Trophoblast cell (in vitro differentiated cells and primary cell): ENCODE measurements around the gene SOS2.

Experiments
- DNase-seq, 2 donors: peaks; one replicate each; pipeline ENCODE4 v3.0.0-alpha.2; 2016
- H2AFZ ChIP-seq: 2 replicates; pipeline ENCODE4 v1.6.1; 2013; ENCODE audit warnings: low read length, moderate library complexity, mild to moderate bottlenecking; ENCODE audit not compliant: insufficient read depth, poor library complexity
- H2AK5ac ChIP-seq: 2 replicates; pipeline ENCODE4 v1.6.1; 2013; ENCODE audit warnings: mild to moderate bottlenecking, low read length
- H2BK120ac ChIP-seq: 2 replicates; pipeline ENCODE4 v1.6.1; 2013; ENCODE audit warnings: low read length, mild to moderate bottlenecking, moderate library complexity; ENCODE audit not compliant: insufficient read depth, poor library complexity
- H2BK12ac ChIP-seq: 2 replicates; pipeline ENCODE4 v1.6.1; 2013; ENCODE audit warnings: mild to moderate bottlenecking, low read length, moderate library complexity
- H2BK5ac ChIP-seq: 2 replicates; pipeline ENCODE4 v1.6.1; 2013; ENCODE audit warnings: low read length, low read depth, moderate library complexity, mild to moderate bottlenecking; ENCODE audit not compliant: poor library complexity
- H3K14ac ChIP-seq: 2 replicates; pipeline ENCODE4 v1.6.1; 2013; ENCODE audit warnings: mild to moderate bottlenecking, low read length
- H3K18ac ChIP-seq: 2 replicates; pipeline ENCODE4 v1.6.1; 2013; ENCODE audit warnings: mild to moderate bottlenecking, low read length
- H3K23ac ChIP-seq: 2 replicates; pipeline ENCODE4 v1.6.1; 2013; ENCODE audit warnings: low read length
- H3K27ac ChIP-seq: 2 replicates; pipeline ENCODE4 v1.5.1; 2013; ENCODE audit warnings: low read depth, mild to moderate bottlenecking, inconsistent platforms, low read length, moderate library complexity
- H3K27me3 ChIP-seq: 2 replicates; pipeline ENCODE4 v1.6.1; 2013; ENCODE audit warnings: inconsistent platforms, mild to moderate bottlenecking, low read length, moderate library complexity; ENCODE audit not compliant: insufficient read depth
- H3K36me3 ChIP-seq, 2 experiments: 1 replicate in 1 of 2; 2 replicates in 1 of 2; pipeline ENCODE4 v1.6.1; 2013; ENCODE audit warnings: low read length in 2 of 2, mild to moderate bottlenecking in 2 of 2, moderate library complexity in 1 of 2; ENCODE audit not compliant: insufficient read depth in 2 of 2, control insufficient read depth in 1 of 2
- H3K4ac ChIP-seq: 2 replicates; pipeline ENCODE4 v1.6.1; 2013; ENCODE audit warnings: low read depth, mild to moderate bottlenecking, low read length, moderate library complexity
- H3K4me1 ChIP-seq, 2 experiments: 1 replicate in 1 of 2; 2 replicates in 1 of 2; pipeline ENCODE4 v1.6.1; 2013; ENCODE audit warnings: low read length in 2 of 2, mild to moderate bottlenecking in 2 of 2, moderate library complexity in 1 of 2; ENCODE audit not compliant: insufficient read depth in 2 of 2, control insufficient read depth in 1 of 2
- H3K4me2 ChIP-seq: 2 replicates; pipeline ENCODE4 v1.6.1; 2013; ENCODE audit warnings: inconsistent platforms, mild to moderate bottlenecking, low read length, moderate library complexity
- H3K4me3 ChIP-seq: 2 replicates; pipeline ENCODE4 v1.5.1; 2013; ENCODE audit warnings: mild to moderate bottlenecking, low read depth, low read length, inconsistent platforms
- H3K79me1 ChIP-seq: one replicate; pipeline ENCODE4 v1.6.1; 2013; ENCODE audit warnings: low read length
- H3K79me2 ChIP-seq: 2 replicates; pipeline ENCODE4 v1.6.1; 2013; ENCODE audit warnings: low read length, mild to moderate bottlenecking; ENCODE audit not compliant: control insufficient read depth, insufficient read depth, poor library complexity
- H3K9ac ChIP-seq: 2 replicates; pipeline ENCODE4 v1.6.1; 2013; ENCODE audit warnings: mild to moderate bottlenecking, low read length
- H3K9me3 ChIP-seq: 2 replicates; pipeline ENCODE4 v1.6.1; 2013; ENCODE audit warnings: low read depth, mild to moderate bottlenecking, control low read depth, inconsistent platforms, low read length; ENCODE audit not compliant: insufficient read depth
- H4K12ac ChIP-seq: 2 replicates; pipeline ENCODE4 v1.6.1; 2013; ENCODE audit warnings: low read depth, mild to moderate bottlenecking, low read length, moderate library complexity
- H4K8ac ChIP-seq: 2 replicates; pipeline ENCODE4 v1.6.1; 2013; ENCODE audit warnings: low read depth, mild to moderate bottlenecking, low read length, moderate library complexity
- H4K91ac ChIP-seq: one replicate; pipeline ENCODE4 v1.6.1; 2013; ENCODE audit warnings: low read depth, mild to moderate bottlenecking, low read length, moderate library complexity
- WGBS: extraction: QIAGEN DNeasy Blood & Tissue Kit; methylation state at CpG from one replicate; pipeline ENCODE4 v1.1.7; 2013; ENCODE audit warnings: missing lambda C conversion rate; ENCODE audit not compliant: insufficient read length, insufficient coverage; ENCODE audit errors: extremely low coverage; 5-methylcytosine and 5-hydroxymethylcytosine counted together

SOS2 gene

DNA sequence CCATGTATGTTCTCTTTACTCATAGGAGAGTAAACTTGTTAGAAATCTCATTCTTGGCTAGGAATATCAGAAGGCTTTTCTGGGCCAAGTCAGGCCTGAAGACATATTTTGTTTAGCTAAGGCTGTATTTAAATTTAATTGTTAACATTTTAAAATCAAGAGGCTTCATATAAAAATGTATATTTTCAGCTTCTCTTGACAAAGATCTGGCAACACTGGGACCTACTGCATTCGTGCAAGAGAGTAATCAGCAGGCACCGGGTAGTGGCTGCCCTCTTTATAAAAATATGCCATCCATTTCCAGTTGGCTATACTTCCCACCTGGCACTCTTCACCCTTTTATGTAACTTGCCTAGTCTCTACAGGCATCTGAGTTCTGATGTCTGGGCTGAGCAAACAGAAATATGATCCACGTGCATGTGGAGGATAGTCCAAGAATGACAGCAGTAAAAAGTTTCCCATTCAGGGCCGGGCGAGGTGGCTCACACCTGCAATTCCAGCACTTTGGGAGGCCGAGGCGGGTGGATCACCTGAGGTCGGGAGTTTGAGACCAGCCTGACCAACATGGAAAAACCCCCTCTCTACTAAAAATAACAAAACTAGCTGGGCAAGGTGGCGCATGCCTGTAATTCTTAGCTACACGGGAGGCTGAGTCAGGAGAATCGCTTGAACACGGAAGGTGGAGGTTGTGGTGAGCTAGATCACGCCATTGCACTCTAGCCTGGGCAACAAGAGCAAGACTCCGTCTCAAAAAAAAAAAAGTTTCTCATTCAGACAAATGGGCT lies 2.0 kb upstream of the SOS2 start:
- no peak overlapping the region for H2AK5ac ChIP-seq
- H3K9me3 ChIP-seq, result no peaks in the 10 kb centered on the region
- no peak overlapping the region for H4K12ac ChIP-seq
- no peak overlapping the region for H3K4ac ChIP-seq
- peak; percentile 78 to 83 for DNase-seq
- no peak overlapping the region for H3K27ac ChIP-seq
- H3K79me2 ChIP-seq, result peaks cover 9% of the 10 kb centered on the region
- H3K4me1 ChIP-seq, result peaks cover 0 to 5% of the 10 kb centered on the region in 2 experiments
- no peaks in the 10 kb centered on the region for H3K36me3 ChIP-seq
- peaks cover 11% of the 10 kb centered on the region for H3K79me1 ChIP-seq
- H3K14ac ChIP-seq, result no peak overlapping the region
- no peaks in the 10 kb centered on the region for H3K27me3 ChIP-seq
- no peak overlapping the region for H3K4me3 ChIP-seq
- WGBS, result no CpG with 5 or more reads among the region's 14 CpGs
- H2BK5ac ChIP-seq, result no peak overlapping the region
- no peak overlapping the region for H3K4me2 ChIP-seq
- H4K8ac ChIP-seq, result no peak overlapping the region
- H2BK120ac ChIP-seq, result no peak overlapping the region
- no peak overlapping the region for H3K18ac ChIP-seq
- H2AFZ ChIP-seq, result no peak overlapping the region
- no peak overlapping the region for H4K91ac ChIP-seq
- H3K23ac ChIP-seq, result no peak overlapping the region
- no peak overlapping the region for H2BK12ac ChIP-seq
- H3K9ac ChIP-seq, result no peak overlapping the region

DNA sequence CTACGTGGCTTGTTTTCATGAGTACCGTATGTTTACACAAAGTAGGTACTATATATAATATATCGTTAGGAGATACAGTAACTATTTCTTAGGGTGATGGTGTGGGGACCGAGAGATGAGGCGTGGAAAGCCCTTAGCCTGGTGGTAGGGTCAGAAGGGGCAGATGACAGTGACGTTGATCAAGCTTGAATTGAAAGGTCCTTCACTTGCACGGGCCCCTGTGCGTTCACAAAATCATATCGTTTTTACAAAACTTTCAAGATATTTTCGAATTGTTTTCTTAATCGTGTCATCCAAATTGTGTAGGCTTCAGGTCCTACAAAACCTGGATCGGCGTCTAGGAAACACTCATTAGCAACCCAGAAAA lies 881 bp upstream of the SOS2 start:
- Histone ChIP-seq H4K8ac (peak overlapping the region; percentile 93), H3K27me3 (no peaks in the 10 kb centered on the region), H3K36me3 (peaks cover 0 to 3% of the 10 kb centered on the region in 2 experiments), H2BK120ac (peak overlapping the region; percentile 76), H3K4me3 (peak overlapping the region; percentile 88), H3K4me2 (peak overlapping the region; percentile 62), H3K27ac (peak overlapping the region; percentile 97), H3K23ac (no peak overlapping the region), H3K9me3 (no peaks in the 10 kb centered on the region), H3K4ac (no peak overlapping the region), H2BK5ac (peak overlapping the region; percentile 68), H3K18ac (no peak overlapping the region), H3K79me2 (peaks cover 9% of the 10 kb centered on the region), H3K79me1 (peaks cover 11% of the 10 kb centered on the region), H2AK5ac (no peak overlapping the region), H2AFZ (peak overlapping the region; percentile 84), H4K91ac (peak overlapping the region; percentile 93), H3K14ac (no peak overlapping the region), H3K4me1 (peaks cover 0 to 5% of the 10 kb centered on the region in 2 experiments), H4K12ac (peak overlapping the region; percentile 90), H3K9ac (no peak overlapping the region), H2BK12ac (no peak overlapping the region)
- DNase-seq, result peak in 1 of 2 donors; percentile 9
- no CpG with 5 or more reads among the region's 13 CpGs for WGBS

DNA sequence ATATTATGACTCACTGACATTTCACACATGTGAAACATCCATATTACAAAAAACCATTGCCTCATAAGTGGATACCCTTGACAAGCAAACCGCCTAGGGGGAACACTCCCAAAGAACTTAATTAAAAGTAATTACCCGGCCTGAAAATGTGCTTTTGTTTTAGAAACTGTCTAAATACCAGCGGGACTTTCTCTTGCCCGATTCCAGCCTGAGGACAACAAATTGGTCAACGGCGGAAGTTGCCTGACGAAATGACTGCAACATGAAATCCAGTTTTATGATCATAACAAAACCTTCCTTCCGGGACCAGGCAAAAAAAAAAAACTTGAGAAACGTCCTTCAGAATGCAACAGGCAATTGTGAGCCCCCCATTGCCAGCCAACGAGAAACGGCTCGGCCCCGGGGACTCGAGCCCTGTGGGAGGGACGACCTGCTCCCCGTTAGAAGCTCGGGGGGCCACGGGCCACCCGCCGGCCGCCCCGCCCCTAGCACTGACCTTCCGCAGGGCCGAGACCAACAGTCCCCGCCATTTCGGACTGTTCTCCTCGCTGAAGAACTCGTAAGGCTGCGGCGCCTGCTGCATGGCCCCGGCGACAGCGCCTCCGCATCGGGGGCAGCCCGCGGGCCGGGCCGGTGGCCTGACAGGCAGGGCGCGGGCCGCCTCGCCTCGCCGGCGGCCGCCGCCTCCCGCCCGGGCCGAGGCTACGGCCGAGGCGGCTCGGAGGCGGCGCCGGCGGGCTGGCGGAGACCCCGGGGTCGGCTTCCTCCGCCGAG lies 490 bp downstream of the SOS2 start:
- no peaks in the 10 kb centered on the region for H3K27me3 ChIP-seq
- H3K14ac ChIP-seq, result peak overlapping the region; percentile 99
- peaks cover 0 to 3% of the 10 kb centered on the region in 2 experiments for H3K36me3 ChIP-seq
- WGBS, result no CpG with 5 or more reads among the region's 64 CpGs
- peak overlapping the region; percentile 96 for H2BK5ac ChIP-seq
- peak overlapping the region; percentile 91 for H2BK120ac ChIP-seq
- H2BK12ac ChIP-seq, result no peak overlapping the region
- H3K4me1 ChIP-seq, result peaks cover 0 to 5% of the 10 kb centered on the region in 2 experiments
- peak; percentile 72 to 90 for DNase-seq
- no peak overlapping the region for H3K23ac ChIP-seq
- H3K79me2 ChIP-seq, result peaks cover 9% of the 10 kb centered on the region
- H3K79me1 ChIP-seq, result peaks cover 11% of the 10 kb centered on the region
- no peak overlapping the region for H2AK5ac ChIP-seq
- peak overlapping the region; percentile 92 for H4K12ac ChIP-seq
- H3K4me3 ChIP-seq, result peak overlapping the region; percentile 88
- H4K91ac ChIP-seq, result peak overlapping the region; percentile 85
- peak overlapping the region; percentile 87 for H2AFZ ChIP-seq
- no peaks in the 10 kb centered on the region for H3K9me3 ChIP-seq
- peak overlapping the region; percentile 95 for H3K18ac ChIP-seq
- peak overlapping the region; percentile 97 for H3K27ac ChIP-seq
- H4K8ac ChIP-seq, result peak overlapping the region; percentile 94
- peak overlapping the region; percentile 94 for H3K9ac ChIP-seq
- H3K4ac ChIP-seq, result peak overlapping the region; percentile 94
- peak overlapping the region; percentile 62 for H3K4me2 ChIP-seq

DNA sequence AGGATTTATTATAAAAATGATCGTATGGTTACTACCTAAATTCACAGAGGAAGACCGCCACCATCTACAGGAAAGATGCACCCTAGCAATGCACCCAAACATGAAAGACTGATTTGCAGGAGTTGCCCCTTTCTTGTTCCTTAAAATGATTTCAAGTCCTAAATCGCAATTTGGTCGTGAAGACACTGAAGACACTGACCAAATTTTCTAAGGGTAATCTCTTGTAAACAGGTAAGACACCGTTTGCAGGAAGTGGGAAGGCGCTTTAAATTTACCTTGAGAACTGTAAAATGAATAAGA lies 1.0 kb downstream of the SOS2 start:
- no peaks in the 10 kb centered on the region for H3K9me3 ChIP-seq
- peak overlapping the region; percentile 62 for H3K4me2 ChIP-seq
- H3K14ac ChIP-seq, result no peak overlapping the region
- peaks cover 11% of the 10 kb centered on the region for H3K79me1 ChIP-seq
- DNase-seq, result no peak
- H2BK12ac ChIP-seq, result no peak overlapping the region
- H3K18ac ChIP-seq, result no peak overlapping the region
- peaks cover 0 to 3% of the 10 kb centered on the region in 2 experiments for H3K36me3 ChIP-seq
- H3K4me3 ChIP-seq, result no peak overlapping the region
- H3K79me2 ChIP-seq, result peaks cover 9% of the 10 kb centered on the region
- no peak overlapping the region for H4K91ac ChIP-seq
- no peak overlapping the region for H4K12ac ChIP-seq
- H2BK120ac ChIP-seq, result no peak overlapping the region
- no peak overlapping the region for H4K8ac ChIP-seq
- H2AK5ac ChIP-seq, result no peak overlapping the region
- H2BK5ac ChIP-seq, result no peak overlapping the region
- WGBS, result no CpG with 5 or more reads among the region's 6 CpGs
- no peaks in the 10 kb centered on the region for H3K27me3 ChIP-seq
- H2AFZ ChIP-seq, result no peak overlapping the region
- H3K4ac ChIP-seq, result peak overlapping the region; percentile 76
- no peak overlapping the region for H3K27ac ChIP-seq
- peak overlapping the region; percentile 41 for H3K9ac ChIP-seq
- H3K4me1 ChIP-seq, result peaks cover 0 to 5% of the 10 kb centered on the region in 2 experiments
- no peak overlapping the region for H3K23ac ChIP-seq
